Pancreas (tissue), 10 donors: Measurements from ENCODE around the gene NRIP1. TPM values are rescaled to one million over a fixed set of nuclear protein-coding genes. Genes with fewer than 3 reads are reported as not detected.

ENCODE experiments used
- ATAC-seq, 4 donors: fragments of 200-7000 bp; cut with Tn5 transposase; one replicate each; pipeline versions ENCODE4 v1.8.0 to v1.9.1; 2020; ENCODE audit warnings: mild to moderate bottlenecking in 4 of 4, moderate library complexity in 4 of 4
- DNase-seq, 6 donors: peaks; one replicate each; pipeline ENCODE4 v3.0.0-alpha.2; 2020
- FAIRE-seq: peaks from 2 replicates; lab custom pipeline; 2012; peaks lifted over from hg19 to GRCh38; lab: Jason Lieb, UNC
- H3K27ac ChIP-seq, 4 donors: fragments of 200-600 bp; sonication (generic); 1 replicate in 3 of 4; 2 replicates in 1 of 4; pipeline versions ENCODE4 v1.5.0 to v1.8.0; 2020
- H3K27me3 ChIP-seq, 4 donors: fragments of 200-600 bp; one replicate each; pipeline ENCODE4 v1.8.0; 2021
- H3K36me3 ChIP-seq, 3 donors: fragments of 200-600 bp; sonication (generic) in 1 of 3; one replicate each; pipeline versions ENCODE4 v1.5.0 to v1.8.0; 2020 to 2021
- H3K4me1 ChIP-seq, 3 donors: fragments of 200-600 bp; one replicate each; pipeline ENCODE4 v1.8.0; 2021
- H3K4me3 ChIP-seq, 4 donors: fragments of 200-600 bp; sonication (generic) in 2 of 4; one replicate each; pipeline versions ENCODE4 v1.5.0 to v1.8.0; 2020 to 2021
- H3K9me3 ChIP-seq, 4 donors: fragments of 200-600 bp; one replicate each; pipeline ENCODE4 v1.8.0; 2021
- CTCF ChIP-seq, 4 donors: fragments of 200-600 bp; sonication (generic) in 3 of 4; IDR thresholded peaks; one replicate each; pipeline versions ENCODE4 v1.5.0 to v1.8.0; 2021; ENCODE audit warnings: antibody characterized with exemption in 4 of 4
- WGBS, 2 donors: extraction: QIAGEN DNeasy Blood & Tissue Kit; methylation state at CpG; one replicate each; pipeline ENCODE4 v1.1.7; 2013; 5-methylcytosine and 5-hydroxymethylcytosine counted together
- intact Hi-C, 3 donors: fragments of 100-400 bp; cut with DNase I; formaldehyde crosslinking; loops; one replicate each; pipeline versions ENCODE4 v1.11.1 to v1.14.2; 2022
- polyA plus RNA-seq, 2 donors: library from polyadenylated mRNA; stranded (reverse); fragments of 200-250 nt; gene quantifications; one replicate each; pipeline ENCODE4 v1.2.3, GENCODE V29; 2013
- total RNA-seq, 6 donors: library from RNA; stranded (reverse); fragmentation: NEBNext Ultra II Directional in 4 of 6; extraction: Animal tissue kit (Norgen Biotek cat#: 25700) in 4 of 6; gene quantifications; one replicate each; pipeline versions ENCODE4 v1.2.1 to v1.2.4, GENCODE V29; 2021 to 2023
- donor health status: healthy with polysubstance abuse.
- donor health status: DM: no; HTN: no; CAD: no; lungs with moderate emphysema.
- donor health status: DM: no; HTN: no; CAD: no.
- donor health status: control.
- donor health status: control.
- donor health status: Bipolar disorder and iron deficiency.
- donor health status: DM: yes; HTN: yes; CAD: no.
- donor health status: DM: no; HTN: no; CAD: no.
- donor health status: DM: no; HTN: no; CAD: no.
- donor health status: DM: yes; HTN: yes; CAD: no.

Gene NRIP1
- total and polyA plus RNA-seq, 8 donors, result 3.7 to 33.5 (median 24.1) TPM

GRCh38 chr21:14918527-14918926 lies 146.3 kb downstream of the NRIP1 start:
- DNase-seq (no peak), ATAC-seq (peak in 2 of 4 donors; percentile 48 to 72), FAIRE-seq (no peak)
- no peaks in the 10 kb centered on the region for H3K4me1 ChIP-seq
- whole genome bisulfite sequencing, 2 donors, result 78 to 79% methylated on average over 5 of the region's 5 CpGs
- H3K27ac ChIP-seq, result no peak overlapping the region
- intact Hi-C loops, result no loop called here
- H3K9me3 ChIP-seq, result no peaks in the 10 kb centered on the region
- TF ChIP-seq CTCF (IDR thresholded peaks at IDR 0.05), result no peak
- no peaks in the 10 kb centered on the region for H3K27me3 ChIP-seq
- H3K4me3 ChIP-seq, result no peak overlapping the region
- no peaks in the 10 kb centered on the region for H3K36me3 ChIP-seq

DNA sequence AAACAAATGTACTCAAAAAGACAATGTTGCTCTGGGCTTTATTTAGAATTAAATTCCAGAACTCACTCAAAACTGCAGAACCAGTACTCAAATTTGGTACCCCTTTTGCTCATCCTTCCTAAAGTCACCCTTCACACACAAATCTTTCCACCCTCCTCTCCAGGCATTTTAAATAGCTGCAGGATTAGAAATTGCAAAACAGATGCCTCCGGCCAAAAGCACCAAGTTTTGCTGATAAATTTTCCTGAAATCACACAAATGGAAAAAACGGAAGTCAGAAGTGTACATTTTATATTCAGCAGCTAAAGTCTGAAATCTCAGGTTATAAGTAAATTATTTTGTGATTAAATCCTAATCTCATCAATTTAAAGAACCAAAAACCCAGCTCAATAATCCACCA lies 147.0 kb downstream of the NRIP1 start:
- H3K9me3 ChIP-seq, result no peaks in the 10 kb centered on the region
- ATAC-seq, result no peak
- no peaks in the 10 kb centered on the region for H3K36me3 ChIP-seq
- intact Hi-C loops, result no loop called here
- no peak overlapping the region for H3K27ac ChIP-seq
- WGBS, 2 donors, result 73 to 87% methylated on average over 2 of the region's 2 CpGs
- no peak for TF ChIP-seq CTCF (IDR thresholded peaks at IDR 0.05)
- no peak for FAIRE-seq
- H3K4me1 ChIP-seq, result no peaks in the 10 kb centered on the region
- H3K27me3 ChIP-seq, result no peaks in the 10 kb centered on the region
- no peak overlapping the region for H3K4me3 ChIP-seq
- DNase-seq, result no peak

GRCh38 chr21:14916676-14917141 lies 148.1 kb downstream of the NRIP1 start:
- Histone ChIP-seq H3K27ac (no peak overlapping the region), H3K9me3 (no peaks in the 10 kb centered on the region), H3K27me3 (no peaks in the 10 kb centered on the region), H3K4me3 (no peak overlapping the region), H3K36me3 (no peaks in the 10 kb centered on the region), H3K4me1 (no peaks in the 10 kb centered on the region)
- 36 to 43% methylated on average over 3 of the region's 3 CpGs for WGBS, 2 donors
- FAIRE-seq, result no peak
- TF ChIP-seq CTCF (IDR thresholded peaks at IDR 0.05), result no peak
- peak in 3 of 4 donors; percentile 36 to 50 (median 38) for ATAC-seq
- no peak for DNase-seq
- intact Hi-C loops, result no loop called here

- no peaks in the 10 kb centered on the region for H3K4me1 ChIP-seq
- no peak overlapping the region for H3K27ac ChIP-seq
- no peak for DNase-seq
- no peak for FAIRE-seq
- WGBS, 2 donors, result 64 to 65% methylated on average over 2 of the region's 2 CpGs
- intact Hi-C loops, result no loop called here
- no peaks in the 10 kb centered on the region for H3K27me3 ChIP-seq
- H3K9me3 ChIP-seq, result no peaks in the 10 kb centered on the region
- H3K4me3 ChIP-seq, result no peak overlapping the region
- no peaks in the 10 kb centered on the region for H3K36me3 ChIP-seq
- no peak for ATAC-seq
- TF ChIP-seq CTCF (IDR thresholded peaks at IDR 0.05), result no peak
These were observed 151.2 kb downstream of the NRIP1 start for GRCh38 chr21:14913638-14914037.

DNA sequence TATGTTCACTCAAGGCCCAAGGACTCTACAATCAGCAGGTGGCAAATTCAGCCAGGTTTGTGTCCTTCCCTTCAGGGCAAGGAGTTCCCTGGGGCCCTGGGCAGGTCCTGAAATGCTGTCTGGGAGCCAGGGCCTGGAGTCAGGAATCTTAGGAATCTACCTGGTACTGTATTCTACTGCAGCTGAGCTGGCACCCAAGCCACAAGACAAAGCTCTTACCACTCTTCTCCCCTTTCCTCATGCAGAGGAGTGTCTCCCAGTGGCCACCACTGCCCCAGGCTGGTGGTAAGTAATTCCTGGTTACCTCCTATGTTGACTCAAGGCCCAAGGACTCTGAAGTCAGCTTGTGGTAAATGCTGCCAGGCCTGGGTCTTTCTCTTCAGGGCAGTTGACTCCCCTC lies 153.4 kb downstream of the NRIP1 start:
- intact Hi-C loops, result no loop called here

More for the DNA sequence above, 153.4 kb downstream of the NRIP1 start:
- H3K36me3 ChIP-seq, result no peaks in the 10 kb centered on the region
- TF ChIP-seq CTCF (IDR thresholded peaks at IDR 0.05), result no peak
- FAIRE-seq (no peak), ATAC-seq (no peak), DNase-seq (no peak)
- no peaks in the 10 kb centered on the region for H3K9me3 ChIP-seq
- no peak overlapping the region for H3K27ac ChIP-seq
- no peaks in the 10 kb centered on the region for H3K4me1 ChIP-seq
- no peaks in the 10 kb centered on the region for H3K27me3 ChIP-seq
- no peak overlapping the region for H3K4me3 ChIP-seq
